Bone marrow (tissue), 2 donors: ENCODE results near the gene REPS1.
"Not testable (repeated sequence)": the region's sequence is repeated elsewhere in the genome, so short reads cannot be mapped to it uniquely, and the experiment has no call there.

ENCODE experiments used
- DNase-seq, 2 donors: peaks; one replicate each; lab custom pipeline; 2025; lab: John Stamatoyannopoulos, UW

REPS1 gene, protein sequence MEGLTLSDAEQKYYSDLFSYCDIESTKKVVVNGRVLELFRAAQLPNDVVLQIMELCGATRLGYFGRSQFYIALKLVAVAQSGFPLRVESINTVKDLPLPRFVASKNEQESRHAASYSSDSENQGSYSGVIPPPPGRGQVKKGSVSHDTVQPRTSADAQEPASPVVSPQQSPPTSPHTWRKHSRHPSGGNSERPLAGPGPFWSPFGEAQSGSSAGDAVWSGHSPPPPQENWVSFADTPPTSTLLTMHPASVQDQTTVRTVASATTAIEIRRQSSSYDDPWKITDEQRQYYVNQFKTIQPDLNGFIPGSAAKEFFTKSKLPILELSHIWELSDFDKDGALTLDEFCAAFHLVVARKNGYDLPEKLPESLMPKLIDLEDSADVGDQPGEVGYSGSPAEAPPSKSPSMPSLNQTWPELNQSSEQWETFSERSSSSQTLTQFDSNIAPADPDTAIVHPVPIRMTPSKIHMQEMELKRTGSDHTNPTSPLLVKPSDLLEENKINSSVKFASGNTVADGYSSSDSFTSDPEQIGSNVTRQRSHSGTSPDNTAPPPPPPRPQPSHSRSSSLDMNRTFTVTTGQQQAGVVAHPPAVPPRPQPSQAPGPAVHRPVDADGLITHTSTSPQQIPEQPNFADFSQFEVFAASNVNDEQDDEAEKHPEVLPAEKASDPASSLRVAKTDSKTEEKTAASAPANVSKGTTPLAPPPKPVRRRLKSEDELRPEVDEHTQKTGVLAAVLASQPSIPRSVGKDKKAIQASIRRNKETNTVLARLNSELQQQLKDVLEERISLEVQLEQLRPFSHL

DNA sequence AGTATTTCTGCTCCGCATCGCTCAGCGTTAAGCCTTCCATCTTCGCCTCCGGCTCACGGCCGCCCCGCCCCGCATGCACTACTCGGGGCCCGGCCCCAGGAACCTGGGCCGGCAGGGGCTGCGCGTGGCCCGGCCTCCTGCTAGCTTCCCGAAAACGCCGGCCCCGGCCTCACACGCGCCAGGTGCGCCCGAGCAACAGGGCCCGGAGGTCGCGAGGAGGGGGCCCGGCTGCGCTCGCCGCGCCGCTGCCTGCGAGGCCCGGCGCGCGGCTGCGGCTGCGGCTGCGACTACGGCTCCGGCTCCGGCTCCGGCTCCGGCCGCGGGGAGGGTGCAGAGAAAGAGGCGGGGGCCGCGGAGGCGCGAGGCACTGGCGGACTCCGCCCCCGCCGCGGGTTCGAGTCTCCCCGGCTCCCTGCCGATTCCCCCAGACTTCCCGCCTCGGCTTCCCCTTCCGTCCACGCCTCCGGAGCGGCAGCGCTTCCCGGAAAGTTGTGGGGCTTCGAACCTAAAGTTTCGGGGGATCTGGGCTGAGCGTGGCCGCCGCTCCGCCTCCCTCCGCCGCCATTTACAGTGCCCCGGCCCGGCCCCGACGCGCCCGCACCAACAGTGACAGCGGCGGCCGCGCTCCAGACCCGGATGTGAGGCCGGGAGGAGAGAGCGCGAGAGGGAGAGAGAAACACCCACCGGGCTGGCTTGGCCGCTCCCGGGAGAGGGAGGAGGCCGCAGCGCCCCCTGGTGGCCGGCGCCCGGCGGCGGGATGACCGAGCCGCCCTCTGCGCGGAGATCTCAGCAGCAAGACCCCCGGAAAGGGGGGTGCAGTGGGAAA, at the start of gene REPS1:
REPS1 (minus strand) TSS at position 611 of the 826 bp plus-strand sequence; CDS start at position 40, 571 bp downstream.
- peak; percentile 74 to 78 for DNase-seq

- no peak for DNase-seq
Observed at GRCh38 chr6:139037490-139037889, 49.4 kb upstream of the REPS1 start.

- DNase-seq: peak in 1 of 2 donors; percentile 66
Observed at GRCh38 chr6:139030228-139030963, 42.3 kb upstream of the REPS1 start.

DNA sequence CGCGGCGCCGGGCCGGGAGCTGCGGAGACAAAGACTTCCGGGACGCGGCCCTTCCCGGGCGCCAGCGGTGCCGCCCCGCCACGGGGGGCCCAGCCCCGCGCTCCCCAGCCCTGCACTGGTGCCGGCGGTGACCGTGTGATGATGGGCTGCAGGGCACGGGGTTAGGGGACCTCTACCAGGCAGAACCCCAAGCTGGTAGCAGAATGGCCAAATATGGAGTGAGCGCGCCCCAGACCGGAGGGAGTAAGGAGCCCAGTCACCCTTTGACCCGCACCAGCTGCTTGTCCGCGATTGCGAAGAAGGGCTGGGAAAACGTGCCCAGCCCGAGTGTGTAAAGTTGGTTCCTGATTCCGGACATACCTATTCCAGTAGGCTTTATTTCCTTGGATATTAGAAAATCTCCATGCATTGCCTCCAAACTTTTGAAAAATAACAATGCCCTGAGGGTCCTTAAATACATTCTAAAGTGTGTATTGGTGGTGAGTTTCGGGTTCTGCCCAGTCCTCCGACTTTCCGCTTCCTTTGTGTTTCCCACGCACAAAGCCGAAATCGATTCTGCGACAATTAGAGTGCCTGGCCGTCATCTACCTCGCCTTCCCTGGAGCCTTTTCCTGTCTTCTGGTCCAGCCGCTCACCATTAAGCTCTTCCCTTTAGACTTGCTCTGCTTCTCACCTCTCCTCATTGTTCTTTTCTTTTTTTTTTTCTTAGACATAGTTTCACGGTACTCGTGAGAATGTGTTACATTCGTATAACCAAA, 41.6 kb upstream of the REPS1 start:
- peak in 1 of 2 donors; percentile 49 for DNase-seq

DNA sequence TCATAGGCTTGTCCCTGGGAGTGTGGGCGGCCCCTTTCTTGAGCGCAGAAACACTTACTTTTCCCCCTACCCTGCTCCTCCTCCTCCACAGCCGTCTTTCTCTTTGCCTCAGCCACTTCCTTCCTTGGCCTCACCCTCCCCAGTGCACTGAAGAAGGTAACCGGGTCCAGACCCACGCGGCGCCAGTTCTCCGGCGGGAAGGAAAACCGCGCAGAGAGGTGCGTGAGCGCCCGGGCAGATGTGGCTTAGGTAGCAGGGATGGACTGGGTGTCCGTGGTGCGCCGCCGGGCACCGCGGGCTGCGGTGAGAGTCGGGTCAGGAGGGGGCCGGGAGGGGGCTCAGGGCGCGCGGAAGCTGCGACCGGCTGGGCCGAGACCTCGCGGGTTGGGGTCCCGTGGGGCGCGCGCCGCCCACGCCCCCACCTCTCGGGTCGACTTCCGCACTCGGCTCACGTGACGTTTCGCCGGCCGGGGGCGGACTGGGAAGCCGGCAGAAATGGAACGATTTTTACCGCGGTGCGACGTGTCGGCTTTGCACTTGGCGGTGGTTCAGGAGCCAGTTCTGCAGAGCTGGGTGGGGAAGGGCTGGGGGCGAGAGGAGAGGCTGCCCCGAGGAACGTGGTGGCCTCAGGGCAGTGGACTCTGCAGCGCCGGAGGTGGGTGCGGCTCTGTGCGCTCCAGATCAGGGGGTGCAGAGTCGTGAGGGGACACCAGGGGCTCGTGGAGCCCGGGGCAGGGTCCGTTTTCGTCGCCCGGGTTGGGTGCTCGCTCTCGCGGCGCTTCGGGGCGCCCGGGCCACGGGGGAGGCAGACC, 40.8 kb upstream of the REPS1 start, which contains the start of gene ABRACL:
ABRACL (plus strand) TSS at position 88 of the 812 bp plus-strand sequence. CDS start 5,416 bp downstream, outside the sequence.
- DNase-seq: peak; percentile 56 to 75

DNA sequence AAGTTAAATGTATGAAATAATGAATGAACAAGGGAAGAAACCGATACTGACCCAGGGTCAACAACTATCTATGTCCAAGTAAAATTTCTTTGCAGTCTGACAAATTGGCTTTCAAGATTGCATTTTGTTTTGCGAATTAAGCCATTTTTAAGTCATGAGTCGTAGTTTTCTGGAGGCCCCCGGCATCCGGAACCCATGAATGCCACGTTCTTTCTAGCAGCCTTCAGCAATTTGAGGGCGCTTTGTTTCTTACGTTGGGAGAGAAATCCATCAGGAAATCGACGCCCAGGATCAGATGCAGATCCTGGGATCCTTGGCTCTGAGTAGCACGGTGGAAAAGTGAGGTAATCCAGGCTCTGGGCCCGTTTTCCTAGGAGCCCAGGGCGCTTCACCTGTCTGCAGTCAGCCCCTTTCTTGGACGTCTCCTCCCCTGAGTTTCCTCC, 40.2 kb upstream of the REPS1 start:
- DNase-seq: no peak

DNA sequence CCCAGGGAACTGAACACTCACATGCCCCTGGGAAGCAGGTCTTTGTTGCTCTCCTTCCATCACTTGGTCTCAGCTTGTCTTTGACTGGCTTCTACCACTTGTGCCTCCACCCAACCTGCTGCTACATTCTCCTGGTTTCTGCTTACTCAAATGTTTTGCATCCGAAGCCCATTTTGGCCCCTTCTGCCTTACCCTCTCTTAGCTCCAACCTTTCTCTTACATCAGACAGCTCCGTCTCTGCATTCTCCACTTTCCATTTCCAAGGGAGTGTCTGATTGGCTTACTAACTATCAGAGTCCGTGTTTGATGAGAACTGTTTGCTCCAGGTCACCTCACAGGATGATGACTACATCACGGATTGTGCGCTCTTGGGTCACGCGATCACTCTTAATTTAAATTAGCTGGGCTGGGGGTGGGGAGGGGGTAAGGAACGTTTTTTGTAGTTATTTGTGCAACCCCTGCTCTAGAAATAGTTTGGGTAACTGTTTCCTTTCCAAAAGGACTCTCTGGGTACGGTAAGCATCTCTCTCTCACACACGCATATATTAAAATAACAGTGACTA, 39.6 kb upstream of the REPS1 start:
- DNase-seq: peak in 1 of 2 donors; percentile 63

DNA sequence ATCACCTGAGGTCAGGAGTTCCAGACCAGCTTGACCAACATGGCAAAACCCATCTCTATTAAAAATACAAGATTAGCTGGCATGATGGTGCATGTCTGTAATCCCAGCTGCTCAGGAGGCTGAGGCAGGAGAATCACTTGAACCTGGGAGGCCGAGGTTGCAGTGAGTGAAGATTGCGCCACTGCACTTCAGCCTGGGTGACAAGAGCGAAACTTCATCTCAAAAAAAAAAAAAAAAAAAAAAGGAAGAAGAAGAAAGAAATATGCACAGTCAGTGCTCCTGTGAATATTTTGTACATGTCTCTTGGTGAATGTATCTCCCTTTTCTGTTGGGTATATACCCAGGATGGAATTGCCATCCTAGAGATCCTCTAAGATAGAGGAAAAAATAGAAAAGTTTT, 37.4 kb upstream of the REPS1 start:
- not testable (repeated sequence) for DNase-seq

DNA sequence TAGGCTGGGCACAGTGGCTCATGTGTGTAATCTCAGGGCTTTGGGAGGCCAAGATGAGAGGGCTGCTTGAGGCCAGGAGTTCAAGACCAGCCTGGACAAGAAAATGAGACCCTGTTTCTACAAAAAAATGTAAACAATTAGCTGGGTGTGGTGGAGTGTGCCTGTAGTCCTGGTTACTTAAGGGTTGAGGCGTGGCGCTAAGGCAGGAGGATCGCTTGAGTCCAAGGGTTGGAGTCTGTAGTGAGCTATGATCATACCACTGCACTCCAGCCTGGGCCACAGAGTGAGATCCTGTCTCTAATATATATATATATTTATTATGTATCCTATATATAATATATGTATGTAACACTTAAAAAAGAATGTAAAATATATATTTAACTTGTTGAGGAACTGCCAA, 32.6 kb upstream of the REPS1 start:
- DNase-seq: no peak

DNA sequence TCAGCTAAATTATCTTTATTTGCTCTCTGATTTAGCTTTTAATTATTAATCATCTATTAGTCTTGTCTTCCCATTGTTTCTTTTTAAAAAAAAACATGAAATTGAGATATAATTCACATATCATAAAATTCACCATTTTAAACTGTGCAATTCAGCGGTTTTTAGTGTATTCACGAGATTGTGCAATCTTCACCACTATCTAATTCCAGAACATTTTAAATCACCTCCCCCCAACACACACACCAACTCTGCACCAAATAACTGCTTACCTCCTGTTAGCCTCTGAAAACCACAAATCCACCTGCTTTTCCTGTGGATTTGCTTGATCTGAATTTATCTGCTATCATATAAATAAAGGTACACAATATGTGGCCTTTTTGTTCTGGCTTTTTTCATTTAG, 31.7 kb upstream of the REPS1 start:
- no peak for DNase-seq

DNA sequence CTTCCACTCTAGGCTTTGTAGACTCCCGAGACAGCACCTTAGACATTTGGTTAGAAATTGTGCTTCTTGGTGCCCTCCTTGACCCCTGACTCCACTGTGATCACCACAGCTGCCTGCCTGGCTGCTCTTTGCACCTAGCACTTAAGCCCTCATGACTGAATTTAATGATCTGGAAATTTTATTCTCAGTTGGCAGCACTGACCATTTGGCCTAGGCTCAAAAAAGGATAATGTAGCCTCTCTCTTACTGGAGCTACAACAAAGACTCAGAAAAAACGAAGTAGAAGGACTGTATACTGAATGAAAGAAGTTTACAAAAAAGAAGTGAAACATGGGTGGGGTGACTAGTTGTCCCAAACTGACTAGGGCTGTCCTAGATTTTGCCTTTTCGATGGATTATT, 29.2 kb upstream of the REPS1 start:
- no peak for DNase-seq

DNA sequence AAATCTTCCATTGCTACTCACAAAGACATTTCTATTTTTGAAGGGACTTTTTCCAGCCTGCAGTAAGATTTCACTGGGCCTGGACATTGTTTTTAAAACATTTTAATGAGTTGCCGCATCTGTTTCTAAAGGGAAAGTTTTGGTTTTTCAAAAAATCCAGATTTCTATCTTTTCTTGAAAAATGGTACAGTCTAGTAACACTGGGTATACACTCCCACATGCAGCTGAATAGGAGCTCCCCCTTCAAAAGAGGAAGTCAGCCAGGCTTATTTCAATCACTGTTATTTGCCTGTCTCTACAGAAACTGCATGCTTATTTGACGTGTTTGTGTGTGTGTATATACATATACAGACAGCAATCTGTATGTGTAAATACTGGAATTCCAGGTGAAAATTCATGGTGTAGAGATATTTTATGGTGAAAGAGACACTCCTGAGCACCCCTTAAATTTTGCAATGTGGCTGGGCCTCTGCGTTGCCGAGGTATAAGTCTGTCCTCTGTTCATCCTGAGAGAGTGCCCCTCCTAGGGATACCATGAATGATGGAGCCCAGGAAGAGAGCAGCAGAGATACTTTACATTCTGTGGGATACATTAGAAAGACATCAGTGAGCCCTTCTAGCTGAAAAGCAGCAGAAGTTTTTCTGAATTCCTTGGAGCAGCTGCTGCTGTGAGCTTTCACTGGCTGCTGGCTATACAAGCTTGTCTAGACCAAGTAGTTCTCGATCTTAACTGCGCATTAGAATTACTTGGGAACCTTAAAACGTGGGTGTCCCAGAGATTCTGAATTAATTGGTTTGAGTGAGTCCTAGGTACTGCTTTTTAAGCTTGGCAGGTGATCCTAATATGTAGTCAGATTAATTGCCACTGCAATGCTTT, 28.5 kb upstream of the REPS1 start:
- peak in 1 of 2 donors; percentile 76 for DNase-seq

GRCh38 chr6:139014945-139015344, 26.9 kb upstream of the REPS1 start:
- no peak for DNase-seq

DNA sequence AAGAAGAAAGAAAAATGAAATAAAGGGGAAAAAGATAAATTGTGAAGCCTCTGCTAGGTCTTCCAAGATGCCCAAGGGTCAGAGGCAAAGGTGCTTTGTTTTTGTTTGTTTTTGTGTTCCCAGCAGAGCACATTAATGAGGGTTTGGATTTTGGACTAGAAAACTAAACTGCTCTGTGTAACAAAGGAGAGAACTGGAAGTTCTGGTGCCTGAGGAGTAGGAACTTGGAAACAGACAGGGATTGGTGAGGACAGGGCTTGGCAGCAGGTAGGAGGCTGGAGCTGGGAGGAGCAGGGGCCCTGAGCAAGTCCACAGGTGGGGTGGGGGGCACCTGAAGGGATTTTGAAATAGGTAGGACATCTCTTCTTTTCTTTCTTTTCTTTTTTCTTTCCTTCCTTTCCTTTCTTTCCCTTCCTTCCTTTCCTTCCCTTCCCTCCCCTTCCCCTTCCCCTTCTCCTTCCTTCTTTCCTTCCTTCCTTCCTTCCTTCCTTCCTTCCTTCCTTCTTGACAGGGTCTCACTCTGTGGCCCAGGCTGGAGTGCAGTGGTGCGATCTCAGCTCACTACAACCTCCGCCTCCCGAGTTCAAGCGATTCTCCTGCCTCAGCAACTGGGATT, 25.2 kb upstream of the REPS1 start:
- no peak for DNase-seq

- no peak for DNase-seq
Observed at GRCh38 chr6:139011980-139012379, 23.9 kb upstream of the REPS1 start.

DNA sequence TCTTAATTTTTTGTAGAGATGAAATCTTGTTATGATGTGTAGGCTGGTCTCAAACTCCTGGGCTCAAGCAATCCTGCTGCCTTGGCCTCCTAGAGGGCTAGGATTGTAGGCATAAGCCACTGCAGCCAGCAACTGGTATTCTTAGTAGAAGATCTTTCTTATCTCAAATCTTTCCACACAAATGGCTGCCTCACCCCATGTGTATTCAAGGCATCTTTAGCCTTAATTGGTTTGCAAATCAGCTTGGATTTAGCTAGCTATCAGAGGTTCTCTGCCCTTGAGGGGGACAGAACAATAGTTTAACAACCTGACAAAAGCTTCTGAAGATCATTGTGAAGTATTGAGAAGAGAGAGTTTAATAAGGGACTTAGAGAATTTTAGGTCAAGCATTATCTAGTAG, 22.6 kb upstream of the REPS1 start:
- no peak for DNase-seq

- DNase-seq: no peak
Observed at GRCh38 chr6:139008117-139008516, 20.1 kb upstream of the REPS1 start.

GRCh38 chr6:139007428-139007827, 19.4 kb upstream of the REPS1 start:
- no peak for DNase-seq
